LHCN-M2 (cell line): ENCODE results near the gene TNFRSF14. TPM values are rescaled to one million over a fixed set of nuclear protein-coding genes. Genes with fewer than 3 reads are reported as not detected.

Source experiments
- DNase-seq: peaks from one replicate; pipeline ENCODE4 v3.0.0-alpha.2; 2012; ENCODE audit warnings: low read depth
- total RNA-seq: library from RNA; depleted of rRNA; stranded (reverse); fragments of >200 nt; gene quantifications from 2 replicates; pipeline ENCODE4 v1.2.3, GENCODE V29; 2014; rRNA removed

The TNFRSF14 gene
- total RNA-seq, 1 experiment from 2014 or later, result 13.1 TPM

DNA sequence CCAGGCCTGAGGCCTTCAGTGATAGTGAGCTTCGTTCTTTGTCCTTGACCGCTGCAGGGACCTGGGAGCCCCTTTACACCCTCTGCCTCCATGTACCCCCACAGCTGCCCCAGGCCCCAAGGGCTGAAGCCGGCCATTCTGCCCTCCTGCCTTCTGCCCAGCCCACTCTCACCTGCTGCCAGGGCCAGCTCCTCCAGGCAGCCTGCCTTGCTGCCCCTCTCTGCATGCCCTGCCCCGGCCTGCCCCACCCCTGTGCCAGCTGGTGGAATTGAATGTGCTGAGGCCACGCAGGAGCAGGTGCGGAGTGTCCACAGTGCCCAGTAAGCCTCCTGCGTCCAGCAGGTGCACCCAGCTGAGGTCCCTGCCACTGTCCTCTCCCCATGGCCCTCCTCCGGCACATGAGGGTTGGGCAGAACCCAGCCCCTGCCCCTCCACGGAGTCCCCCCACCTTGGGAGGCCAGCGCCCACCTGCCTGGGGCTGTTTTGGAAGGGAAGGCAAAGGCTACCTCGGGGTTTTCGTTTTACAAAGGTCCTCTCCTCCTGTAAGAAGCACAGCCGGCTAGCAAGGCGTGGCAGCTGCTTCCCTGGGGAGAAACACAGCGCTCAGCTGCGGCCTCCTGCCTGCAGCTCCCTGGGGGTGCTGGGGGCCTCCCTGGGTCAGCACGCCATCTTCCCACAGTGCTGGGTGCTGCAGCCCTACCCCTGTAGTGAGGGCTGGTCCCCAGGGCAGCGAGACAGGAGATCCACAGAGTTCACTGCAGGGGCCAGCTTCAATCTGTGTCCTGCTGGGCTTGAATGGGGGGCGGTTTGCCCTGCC lies 55.7 kb downstream of the TNFRSF14 start:
- DNase-seq, result no peak

GRCh38 chr1:2612591-2613365 lies 56.6 kb downstream of the TNFRSF14 start:
- DNase-seq, result no peak

Other genes with a start within 250 kb of the TNFRSF14 start
- 4.9 and 7.5 TPM in 2 replicates for gene MORN1, start 164.8 kb upstream of the TNFRSF14 start, total RNA-seq
- 97.2 and 104 TPM in 2 replicates for gene RER1, start 164.5 kb upstream of the TNFRSF14 start, total RNA-seq
- gene PEX10, start 143.8 kb upstream of the TNFRSF14 start, total RNA-seq, result 47.9 and 51.6 TPM in 2 replicates
- 0.06 TPM in 1 of 2 replicates, not detected in the other for gene PLCH2, start 80.1 kb upstream of the TNFRSF14 start, total RNA-seq
- gene PANK4, start 29.8 kb upstream of the TNFRSF14 start, total RNA-seq, result 22.4 and 30.0 TPM in 2 replicates
- gene HES5, start 26.1 kb upstream of the TNFRSF14 start, total RNA-seq, result not detected in 2 replicates
- gene PRXL2B, start 30.4 kb downstream of the TNFRSF14 start, total RNA-seq, result 39.6 and 40.7 TPM in 2 replicates
- not detected in 2 replicates for gene MMEL1, start 76.6 kb downstream of the TNFRSF14 start, total RNA-seq
- gene TTC34, start 245.3 kb downstream of the TNFRSF14 start, total RNA-seq, result 0.06 and 0.11 TPM in 2 replicates